HL-60 (cell line): ENCODE data around the gene CCDC194.

Experiments
- DNase-seq, 2 experiments: peaks; one replicate each; pipeline ENCODE4 v3.0.0-alpha.2; 2010 to 2020; ENCODE audit warnings: low read depth in 1 of 2, low spot score in 1 of 2
- H3K27ac ChIP-seq: fragments of 250-450 bp; sonication (Bioruptor Pico); replicated peaks from 2 replicates; pipeline ENCODE4 v1.5.1; 2020; ENCODE audit warnings: mild to moderate bottlenecking, moderate library complexity
- H3K27me3 ChIP-seq: fragments of 250-450 bp; sonication (Bioruptor Pico); 2 replicates; pipeline ENCODE4 v1.5.1; 2021; ENCODE audit warnings: mild to moderate bottlenecking, moderate library complexity; ENCODE audit not compliant: insufficient read depth, poor library complexity, severe bottlenecking
- H3K4me3 ChIP-seq: replicated peaks from 2 replicates; pipeline ENCODE4 v1.5.1; 2011; ENCODE audit warnings: mild to moderate bottlenecking, control low read depth, low read length; ENCODE audit not compliant: insufficient read depth
- GABPA ChIP-seq: IDR thresholded peaks from 2 replicates; pipeline ENCODE4 v1.6.1; 2012; ENCODE audit warnings: low read depth
- POLR2AphosphoS5 ChIP-seq: IDR thresholded peaks from 2 replicates; pipeline ENCODE4 v1.6.1; 2012; ENCODE audit warnings: low read depth
- SPI1 ChIP-seq: IDR thresholded peaks from 2 replicates; pipeline ENCODE4 v1.6.1; 2012; ENCODE audit warnings: low read depth, mild to moderate bottlenecking, borderline replicate concordance
- TF ChIP-seq, protein P1 (sequence below): IDR thresholded peaks from one replicate; pipeline ENCODE4 v1.5.1; 2011; ENCODE audit warnings: low read length, control low read depth, inconsistent platforms; ENCODE audit not compliant: insufficient read depth
- TF ChIP-seq, protein P2 (sequence below): IDR thresholded peaks from 2 replicates; pipeline ENCODE4 v1.6.1; 2012; ENCODE audit warnings: low read depth; ENCODE audit not compliant: insufficient replicate concordance

CCDC194 gene

DNA sequence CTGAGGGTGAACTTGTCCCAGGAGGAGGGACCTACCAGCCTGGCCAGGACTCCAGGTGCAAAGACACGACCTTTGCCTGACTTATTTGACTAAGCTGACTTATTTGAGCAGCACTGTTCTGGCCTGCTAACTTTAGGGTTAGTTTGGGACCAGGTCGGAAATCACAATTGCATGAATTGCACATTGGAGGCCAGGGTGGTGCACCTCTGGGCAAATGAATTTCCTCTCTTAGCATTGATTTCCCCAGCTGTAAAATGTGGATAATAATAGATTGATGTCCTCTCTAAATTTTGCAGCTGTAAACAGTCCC lies 12.8 kb upstream of the CCDC194 start:
- no peaks in the 10 kb centered on the region for H3K27me3 ChIP-seq
- H3K4me3 ChIP-seq = peak overlapping the region; percentile 69
- H3K27ac ChIP-seq = no peak overlapping the region; the same call in none of the 2 replicates
- DNase-seq = no peak
- TF ChIP-seq GABPA = no peak
- TF ChIP-seq SPI1 = no peak
- TF ChIP-seq, protein P1, sequence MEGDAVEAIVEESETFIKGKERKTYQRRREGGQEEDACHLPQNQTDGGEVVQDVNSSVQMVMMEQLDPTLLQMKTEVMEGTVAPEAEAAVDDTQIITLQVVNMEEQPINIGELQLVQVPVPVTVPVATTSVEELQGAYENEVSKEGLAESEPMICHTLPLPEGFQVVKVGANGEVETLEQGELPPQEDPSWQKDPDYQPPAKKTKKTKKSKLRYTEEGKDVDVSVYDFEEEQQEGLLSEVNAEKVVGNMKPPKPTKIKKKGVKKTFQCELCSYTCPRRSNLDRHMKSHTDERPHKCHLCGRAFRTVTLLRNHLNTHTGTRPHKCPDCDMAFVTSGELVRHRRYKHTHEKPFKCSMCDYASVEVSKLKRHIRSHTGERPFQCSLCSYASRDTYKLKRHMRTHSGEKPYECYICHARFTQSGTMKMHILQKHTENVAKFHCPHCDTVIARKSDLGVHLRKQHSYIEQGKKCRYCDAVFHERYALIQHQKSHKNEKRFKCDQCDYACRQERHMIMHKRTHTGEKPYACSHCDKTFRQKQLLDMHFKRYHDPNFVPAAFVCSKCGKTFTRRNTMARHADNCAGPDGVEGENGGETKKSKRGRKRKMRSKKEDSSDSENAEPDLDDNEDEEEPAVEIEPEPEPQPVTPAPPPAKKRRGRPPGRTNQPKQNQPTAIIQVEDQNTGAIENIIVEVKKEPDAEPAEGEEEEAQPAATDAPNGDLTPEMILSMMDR = no peak
- TF ChIP-seq, protein P2, sequence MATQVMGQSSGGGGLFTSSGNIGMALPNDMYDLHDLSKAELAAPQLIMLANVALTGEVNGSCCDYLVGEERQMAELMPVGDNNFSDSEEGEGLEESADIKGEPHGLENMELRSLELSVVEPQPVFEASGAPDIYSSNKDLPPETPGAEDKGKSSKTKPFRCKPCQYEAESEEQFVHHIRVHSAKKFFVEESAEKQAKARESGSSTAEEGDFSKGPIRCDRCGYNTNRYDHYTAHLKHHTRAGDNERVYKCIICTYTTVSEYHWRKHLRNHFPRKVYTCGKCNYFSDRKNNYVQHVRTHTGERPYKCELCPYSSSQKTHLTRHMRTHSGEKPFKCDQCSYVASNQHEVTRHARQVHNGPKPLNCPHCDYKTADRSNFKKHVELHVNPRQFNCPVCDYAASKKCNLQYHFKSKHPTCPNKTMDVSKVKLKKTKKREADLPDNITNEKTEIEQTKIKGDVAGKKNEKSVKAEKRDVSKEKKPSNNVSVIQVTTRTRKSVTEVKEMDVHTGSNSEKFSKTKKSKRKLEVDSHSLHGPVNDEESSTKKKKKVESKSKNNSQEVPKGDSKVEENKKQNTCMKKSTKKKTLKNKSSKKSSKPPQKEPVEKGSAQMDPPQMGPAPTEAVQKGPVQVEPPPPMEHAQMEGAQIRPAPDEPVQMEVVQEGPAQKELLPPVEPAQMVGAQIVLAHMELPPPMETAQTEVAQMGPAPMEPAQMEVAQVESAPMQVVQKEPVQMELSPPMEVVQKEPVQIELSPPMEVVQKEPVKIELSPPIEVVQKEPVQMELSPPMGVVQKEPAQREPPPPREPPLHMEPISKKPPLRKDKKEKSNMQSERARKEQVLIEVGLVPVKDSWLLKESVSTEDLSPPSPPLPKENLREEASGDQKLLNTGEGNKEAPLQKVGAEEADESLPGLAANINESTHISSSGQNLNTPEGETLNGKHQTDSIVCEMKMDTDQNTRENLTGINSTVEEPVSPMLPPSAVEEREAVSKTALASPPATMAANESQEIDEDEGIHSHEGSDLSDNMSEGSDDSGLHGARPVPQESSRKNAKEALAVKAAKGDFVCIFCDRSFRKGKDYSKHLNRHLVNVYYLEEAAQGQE = no peak
- TF ChIP-seq POLR2AphosphoS5 = no peak

DNA sequence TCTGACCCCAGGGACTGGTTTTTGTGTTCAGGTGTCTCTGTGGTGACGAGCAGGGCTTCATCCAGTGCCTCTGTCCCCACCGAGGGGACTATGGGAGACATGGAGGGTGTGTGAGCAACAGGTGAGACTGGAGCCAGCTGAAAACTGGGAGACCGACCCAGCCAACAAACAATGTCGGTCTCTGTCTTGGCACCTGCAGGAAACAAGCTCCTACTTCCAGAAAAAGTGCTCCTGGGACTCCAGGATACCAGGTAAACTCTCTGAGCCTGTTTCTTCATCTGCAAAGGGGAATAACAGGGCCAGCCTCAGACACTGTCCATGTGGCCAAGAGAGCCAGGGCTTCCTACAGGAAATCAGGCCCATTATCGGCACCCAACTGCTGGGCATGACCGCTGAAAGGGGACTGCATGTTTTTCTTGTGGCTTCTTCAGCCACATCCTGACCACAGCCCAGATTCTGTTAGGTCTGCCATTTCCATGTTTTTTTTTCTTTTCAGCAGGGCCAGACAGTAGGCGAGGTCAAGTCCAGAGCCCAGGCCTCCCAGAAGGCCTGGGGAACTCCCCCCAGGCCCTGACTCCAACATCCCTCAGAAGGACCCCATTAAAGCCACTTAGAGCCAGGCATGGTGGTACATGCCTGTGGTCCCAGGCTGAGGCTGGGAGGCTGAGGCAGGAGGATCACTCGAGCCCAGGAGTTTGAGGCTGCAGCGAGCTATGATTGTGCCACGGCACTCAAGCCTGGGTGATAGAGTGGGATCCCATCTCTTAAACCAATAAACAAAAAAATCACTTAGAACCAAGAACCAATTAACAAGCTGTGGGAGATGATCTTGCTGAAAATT lies 12.3 kb upstream of the CCDC194 start:
- no peak for TF ChIP-seq POLR2AphosphoS5
- TF ChIP-seq, protein P2 = no peak
- TF ChIP-seq, protein P1 = no peak
- no peak for TF ChIP-seq SPI1
- no peak for TF ChIP-seq GABPA
- peak in 1 of 2 experiments; percentile 38 for DNase-seq
- peak overlapping the region; percentile 69 for H3K4me3 ChIP-seq
- no peaks in the 10 kb centered on the region for H3K27me3 ChIP-seq
- peak overlapping the region; percentile 77 for H3K27ac ChIP-seq

DNA sequence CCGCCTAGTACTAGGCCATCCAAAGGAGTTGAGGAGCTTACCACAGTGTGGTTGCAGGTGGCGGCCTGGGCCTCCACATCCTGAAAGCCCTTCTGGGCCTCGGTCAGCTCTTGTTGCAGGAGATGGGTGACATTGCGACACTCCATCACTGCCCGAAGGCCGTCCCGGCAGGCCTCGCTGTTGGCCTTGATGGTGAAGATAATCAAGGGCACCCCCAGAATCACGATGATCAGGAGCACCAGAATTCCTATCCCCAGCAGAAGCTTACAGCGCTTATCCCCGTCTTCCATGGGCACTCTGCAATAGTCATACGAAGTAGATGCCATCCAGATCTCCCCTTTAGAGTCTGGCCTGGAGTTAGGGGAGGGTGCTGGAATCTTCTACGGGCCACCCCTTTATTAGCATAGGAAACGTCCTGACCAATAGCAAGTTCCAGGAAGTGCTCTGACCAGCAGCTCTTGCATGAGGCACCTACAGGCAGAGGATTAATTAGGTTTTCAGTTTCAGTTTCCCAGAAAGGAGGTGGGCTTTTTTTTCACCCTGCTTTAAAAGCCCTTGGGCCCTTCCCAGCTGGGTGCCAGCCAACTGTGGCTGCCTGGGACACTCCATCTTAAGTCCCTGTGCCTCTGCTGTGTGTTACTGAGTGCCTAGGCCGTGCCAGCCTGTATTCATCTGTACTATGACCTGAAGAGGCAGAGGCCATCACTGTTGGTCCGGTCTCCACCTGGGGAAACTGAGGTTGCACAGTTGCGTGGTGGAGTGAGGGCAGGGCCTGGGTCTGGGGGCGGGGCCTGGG lies 11.5 kb upstream of the CCDC194 start, which contains the start of gene BST2:
BST2 (minus strand) TSS at position 381 of the 796 bp plus-strand sequence; CDS start at position 326, 55 bp downstream.
- H3K27me3 ChIP-seq = no peaks in the 10 kb centered on the region
- TF ChIP-seq, protein P1 = no peak
- TF ChIP-seq GABPA (no peak), POLR2AphosphoS5 (no peak), SPI1 (peak; percentile 28; the same call in 1 of the 2 replicates)
- TF ChIP-seq, protein P2 = no peak
- peak within 1 kb of the TSS; percentile 69 for H3K4me3 ChIP-seq
- H3K27ac ChIP-seq = peak within 1 kb of the TSS; percentile 77
- peak; percentile 74 to 82 for DNase-seq
